Breast epithelium (tissue), 3 donors: Measurements from ENCODE around the gene AP2A1.

Experiments used
- CTCF ChIP-seq, 3 donors: fragments of 450-650 bp; IDR thresholded peaks; one replicate each; pipeline ENCODE4 v1.5.1; 2016 to 2017; ENCODE audit warnings: antibody characterized with exemption in 3 of 3, mild to moderate bottlenecking in 3 of 3, moderate library complexity in 3 of 3
- POLR2A ChIP-seq: fragments of 450-650 bp; IDR thresholded peaks from one replicate; pipeline ENCODE4 v1.6.1; 2016; ENCODE audit warnings: antibody characterized with exemption, mild to moderate bottlenecking, moderate library complexity

GRCh38 chr19:49835562-49835961, 68.8 kb downstream of the AP2A1 start:
- TF ChIP-seq POLR2A (no peak), CTCF (IDR thresholded peaks at IDR 0.05) (no peak)
